Measurements from ENCODE around the gene STAT3. TPM values are rescaled to one million over a fixed set of nuclear protein-coding genes. Genes with fewer than 3 reads are reported as not detected.
A peak's percentile ranks its signal among the peaks of the same experiment; 100 is the strongest.

The STAT3 gene
- total and polyA plus RNA-seq, 2 of the 13 experiments (the other 11 are each of a cell fraction or from before 2014, with no cell fraction given), result 61.8 to 62.4 TPM

GRCh38 chr17:42312285-42313130 lies 75.7 kb downstream of the STAT3 start (continued):
- TF ChIP-seq ARID5B (CRISPR knock-in tag; IDR thresholded peaks at IDR 0.05), result peak; percentile 54
- TF ChIP-seq REST (IDR thresholded peaks at IDR 0.05; ENCODE audit: borderline replicate concordance in 1 of 2, low read depth in 1 of 2, low read length in 2 of 2), result peak in 1 of 2 experiments; percentile 6; a peak in 1 of 4 replicates
- peak; percentile 58 for TF ChIP-seq SKI (IDR thresholded peaks at IDR 0.05; ENCODE audit: partially characterized antibody)
- TF ChIP-seq ZBTB37 (CRISPR knock-in tag; IDR thresholded peaks at IDR 0.05), result no peak
- TF ChIP-seq SETDB1 (CRISPR knock-in tag; IDR thresholded peaks at IDR 0.05; ENCODE audit: borderline replicate concordance), result no peak
- TF ChIP-seq SALL1 (CRISPR knock-in tag; IDR thresholded peaks at IDR 0.05), result peak; percentile 83
- no peak for TF ChIP-seq ZNF569 (CRISPR knock-in tag; IDR thresholded peaks at IDR 0.05; ENCODE audit: borderline replicate concordance)
- peak; percentile 62 for TF ChIP-seq ZNF18 (CRISPR knock-in tag; IDR thresholded peaks at IDR 0.05; ENCODE audit: insufficient replicate concordance)
- no peak for TF ChIP-seq STAT6 (CRISPR knock-in tag; IDR thresholded peaks at IDR 0.05; ENCODE audit: borderline replicate concordance)
- peak; percentile 80; the same call in 1 of the 2 replicates for TF ChIP-seq ZNF776 (CRISPR knock-in tag; IDR thresholded peaks at IDR 0.05)
- TF ChIP-seq ZFX (CRISPR knock-in tag; IDR thresholded peaks at IDR 0.05; ENCODE audit: low read depth), result peak; percentile 52; the same call in 1 of the 2 replicates
- peak; percentile 56; the same call in 1 of the 2 replicates for TF ChIP-seq ZNF121 (CRISPR knock-in tag; IDR thresholded peaks at IDR 0.05)
- peak; percentile 26; the same call in 1 of the 2 replicates for TF ChIP-seq SIN3A (IDR thresholded peaks at IDR 0.05; ENCODE audit: borderline replicate concordance, low read depth, low read length)
